Activated naive CD4-positive, alpha-beta T cell treated with anti-CD3 and anti-CD28 coated beads, Interleukin-2, amount 50 U/mL, for 16 hours (primary cell): ENCODE results near the gene NKX1-1.

Experiments
- DNase-seq: peaks from one replicate; pipeline ENCODE4 v3.0.0-alpha.2; 2020

Gene NKX1-1

GRCh38 chr4:1416051-1416947 lies 10.1 kb upstream of the NKX1-1 start:
- DNase-seq, result no peak

- no peak for DNase-seq
These were observed 9.4 kb upstream of the NKX1-1 start for GRCh38 chr4:1415681-1415981.

- DNase-seq, result no peak
These were observed 8.8 kb upstream of the NKX1-1 start for GRCh38 chr4:1414831-1415680.

- DNase-seq, result no peak
These were observed 7.6 kb upstream of the NKX1-1 start for GRCh38 chr4:1413687-1414479.

GRCh38 chr4:1413204-1413663 lies 7.0 kb upstream of the NKX1-1 start:
- no peak for DNase-seq

GRCh38 chr4:1412376-1413203 lies 6.3 kb upstream of the NKX1-1 start:
- no peak for DNase-seq

- no peak for DNase-seq
These were observed 5.5 kb upstream of the NKX1-1 start for GRCh38 chr4:1411436-1412375.

- peak; percentile 45 for DNase-seq
These were observed 4.5 kb upstream of the NKX1-1 start for GRCh38 chr4:1410491-1411325.

GRCh38 chr4:1409491-1410425 lies 3.5 kb upstream of the NKX1-1 start:
- no peak for DNase-seq

GRCh38 chr4:1409079-1409478 lies 2.8 kb upstream of the NKX1-1 start:
- no peak for DNase-seq

GRCh38 chr4:1408418-1408817 lies 2.2 kb upstream of the NKX1-1 start:
- DNase-seq, result no peak

- DNase-seq, result no peak
These were observed 1.6 kb upstream of the NKX1-1 start for GRCh38 chr4:1407657-1408333.

GRCh38 chr4:1406981-1407656 lies 877 bp upstream of the NKX1-1 start:
- DNase-seq, result no peak

- DNase-seq, result no peak
These were observed 427 bp downstream of the NKX1-1 start for GRCh38 chr4:1405636-1406393.

- DNase-seq, result no peak
These were observed 997 bp downstream of the NKX1-1 start for GRCh38 chr4:1405254-1405635.

- DNase-seq, result no peak
These were observed 1.5 kb downstream of the NKX1-1 start for GRCh38 chr4:1404573-1405253.
